Stimulated activated CD8-positive, alpha-beta memory T cell treated with anti-CD3 and anti-CD28 coated beads, Interleukin-7, amount 100 ng/mL, for 24 hours (primary cell): Measurements from ENCODE around the gene ZBTB40.

ENCODE experiments used
- DNase-seq: peaks from one replicate; pipeline ENCODE4 v3.0.0-alpha.2; 2020; ENCODE audit warnings: low read depth

The ZBTB40 gene

GRCh38 chr1:22557341-22557950, 105.8 kb downstream of the ZBTB40 start:
- DNase-seq = no peak

GRCh38 chr1:22562584-22563583, 111.2 kb downstream of the ZBTB40 start, which contains the start of gene EPHA8:
Gene EPHA8 (plus strand): TSS chr1:22563489. CDS start chr1:22563636, 147 bp downstream.
- no peak for DNase-seq

- DNase-seq = no peak
Measured at GRCh38 chr1:22563671-22564602, 112.3 kb downstream of the ZBTB40 start.

GRCh38 chr1:22566161-22566560, 114.5 kb downstream of the ZBTB40 start:
- no peak for DNase-seq

GRCh38 chr1:22567197-22567596, 115.5 kb downstream of the ZBTB40 start:
- no peak for DNase-seq

GRCh38 chr1:22567994-22568393, 116.3 kb downstream of the ZBTB40 start:
- no peak for DNase-seq

GRCh38 chr1:22569269-22569668, 117.6 kb downstream of the ZBTB40 start:
- DNase-seq = no peak

- no peak for DNase-seq
Measured at GRCh38 chr1:22570140-22570909, 118.7 kb downstream of the ZBTB40 start.

GRCh38 chr1:22572818-22573217, 121.2 kb downstream of the ZBTB40 start:
- no peak for DNase-seq

GRCh38 chr1:22573237-22573636, 121.6 kb downstream of the ZBTB40 start:
- no peak for DNase-seq

- no peak for DNase-seq
Measured at GRCh38 chr1:22575532-22576149, 124.0 kb downstream of the ZBTB40 start.

GRCh38 chr1:22576150-22576544, 124.5 kb downstream of the ZBTB40 start:
- DNase-seq = no peak

- DNase-seq = no peak
Measured at GRCh38 chr1:22576617-22577016, 125.0 kb downstream of the ZBTB40 start.

GRCh38 chr1:22578732-22579361, 127.2 kb downstream of the ZBTB40 start:
- DNase-seq = no peak

- no peak for DNase-seq
Measured at GRCh38 chr1:22579541-22580155, 128.0 kb downstream of the ZBTB40 start.
